ENCODE measurements around the gene DDX27.
"Not testable (repeated sequence)": the region's sequence is repeated elsewhere in the genome, so short reads cannot be mapped to it uniquely, and the experiment has no call there.

DDX27 gene

GRCh38 chr20:49203011-49203410 lies 16.2 kb upstream of the DDX27 start:
- no peak for DNase-seq (ENCODE audit: low read depth, low spot score)

- DNase-seq (ENCODE audit: low read depth, low spot score), result no peak
Measured at GRCh38 chr20:49203746-49204145, 15.5 kb upstream of the DDX27 start.

GRCh38 chr20:49207076-49207475 lies 12.1 kb upstream of the DDX27 start:
- DNase-seq (ENCODE audit: low read depth, low spot score), result no peak

- DNase-seq (ENCODE audit: low read depth, low spot score), result no peak
Measured at GRCh38 chr20:49210101-49210756, 9.0 kb upstream of the DDX27 start.

- DNase-seq (ENCODE audit: low read depth, low spot score), result no peak
Measured at GRCh38 chr20:49210757-49211110, 8.5 kb upstream of the DDX27 start.

GRCh38 chr20:49214571-49214970 lies 4.6 kb upstream of the DDX27 start:
- no peak for DNase-seq (ENCODE audit: low read depth, low spot score)

- no peak for DNase-seq (ENCODE audit: low read depth, low spot score)
Measured at GRCh38 chr20:49215232-49215631, 4.0 kb upstream of the DDX27 start.

- peak; percentile 91 for DNase-seq (ENCODE audit: low read depth, low spot score)
Measured at GRCh38 chr20:49216991-49217578, 2.1 kb upstream of the DDX27 start.

- DNase-seq (ENCODE audit: low read depth, low spot score), result not testable (repeated sequence)
Measured at GRCh38 chr20:49218739-49219090, 501 bp upstream of the DDX27 start.

GRCh38 chr20:49219924-49220831 lies 962 bp downstream of the DDX27 start:
- no peak for DNase-seq (ENCODE audit: low read depth, low spot score)

- no peak for DNase-seq (ENCODE audit: low read depth, low spot score)
Measured at GRCh38 chr20:49225896-49226295, 6.7 kb downstream of the DDX27 start.

GRCh38 chr20:49228676-49229075 lies 9.5 kb downstream of the DDX27 start:
- DNase-seq (ENCODE audit: low read depth, low spot score), result no peak

GRCh38 chr20:49229381-49229780 lies 10.2 kb downstream of the DDX27 start:
- DNase-seq (ENCODE audit: low read depth, low spot score), result no peak

GRCh38 chr20:49230021-49230420 lies 10.8 kb downstream of the DDX27 start:
- no peak for DNase-seq (ENCODE audit: low read depth, low spot score)

- no peak for DNase-seq (ENCODE audit: low read depth, low spot score)
Measured at GRCh38 chr20:49230561-49231133, 11.4 kb downstream of the DDX27 start.

- no peak for DNase-seq (ENCODE audit: low read depth, low spot score)
Measured at GRCh38 chr20:49231471-49231870, 12.3 kb downstream of the DDX27 start.

- no peak for DNase-seq (ENCODE audit: low read depth, low spot score)
Measured at GRCh38 chr20:49233226-49233625, 14.0 kb downstream of the DDX27 start.

GRCh38 chr20:49234831-49235230 lies 15.6 kb downstream of the DDX27 start:
- no peak for DNase-seq (ENCODE audit: low read depth, low spot score)

- no peak for DNase-seq (ENCODE audit: low read depth, low spot score)
Measured at GRCh38 chr20:49236301-49236700, 17.1 kb downstream of the DDX27 start.

- DNase-seq (ENCODE audit: low read depth, low spot score), result no peak
Measured at GRCh38 chr20:49237531-49237930, 18.3 kb downstream of the DDX27 start.

GRCh38 chr20:49245921-49246740 lies 26.9 kb downstream of the DDX27 start:
- DNase-seq (ENCODE audit: low read depth, low spot score), result no peak

Measured in activated naive CD8-positive, alpha-beta T cell treated with anti-CD3 and anti-CD28 coated beads, Interleukin-2, amount 50 U/mL, for 16 hours (primary cell).